GM15510 (cell line): ENCODE measurements around the gene GRIPAP1.

Experiments used
- POLR2A ChIP-seq: IDR thresholded peaks from 3 replicates; pipeline ENCODE4 v1.6.1; 2011; ENCODE audit warnings: borderline replicate concordance; ENCODE audit not compliant: insufficient read length; ENCODE audit errors: extremely low read depth

GRIPAP1 gene

DNA sequence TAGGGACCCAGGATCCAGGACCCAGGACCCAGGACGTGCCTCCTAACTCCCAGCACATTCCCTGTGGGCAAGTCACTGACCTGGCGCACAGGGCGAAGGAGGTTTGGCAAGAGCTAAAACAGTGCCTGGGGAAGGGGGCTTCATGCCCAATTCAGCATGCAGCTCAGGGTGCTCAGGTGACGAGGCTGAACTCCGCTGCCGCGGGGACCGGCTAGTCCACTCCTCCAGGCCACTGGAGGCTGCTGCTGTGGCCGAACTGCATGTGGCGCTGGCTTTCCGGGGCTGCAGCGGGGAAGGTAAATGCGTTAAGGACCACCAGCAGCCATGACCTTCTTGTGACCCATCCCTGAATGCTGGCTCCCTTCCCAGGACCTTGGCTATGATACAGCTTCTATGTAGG, 78.3 kb downstream of the GRIPAP1 start:
- TF ChIP-seq POLR2A, result no peak
